ENCODE data around the gene WNT2B. TPM values are rescaled to one million over a fixed set of nuclear protein-coding genes. Genes with fewer than 3 reads are reported as not detected.

WNT2B gene
- total RNA-seq, 1 experiment from 2014 or later, result 0.68 TPM

DNA sequence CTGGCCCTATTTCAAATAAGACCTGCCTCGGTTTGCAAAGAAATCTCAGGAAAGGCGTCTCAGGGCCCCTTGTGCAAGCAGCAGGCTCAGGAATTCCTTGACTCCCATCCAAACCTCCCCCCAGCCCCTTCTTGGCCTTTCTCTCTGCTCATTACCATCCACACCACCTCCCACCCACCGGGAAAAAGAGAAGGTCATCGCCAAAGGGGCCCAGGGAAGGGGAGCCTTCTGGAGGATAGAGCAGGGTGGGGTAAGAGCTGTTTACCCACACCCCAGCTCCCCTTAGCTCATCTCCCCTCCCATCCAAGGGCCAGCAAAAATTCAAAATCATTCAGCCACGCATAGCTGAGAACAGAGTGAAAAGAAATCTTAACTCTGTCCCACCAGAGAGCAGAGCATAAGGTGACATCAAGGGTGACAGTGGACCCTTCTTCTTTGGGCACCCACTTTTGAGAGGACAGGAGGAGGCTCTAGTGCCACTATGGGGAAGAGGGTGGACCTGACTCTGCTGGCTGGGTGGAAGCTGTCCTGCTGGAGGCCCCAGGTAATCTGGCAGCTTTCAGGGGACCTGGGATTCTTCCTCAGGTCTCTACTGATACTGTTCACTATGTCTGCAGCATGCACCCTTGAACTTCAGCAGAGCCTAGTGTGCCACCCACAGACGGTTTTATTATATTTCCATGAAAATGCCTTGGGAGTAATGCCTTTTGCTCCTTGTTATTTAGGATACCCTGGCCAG lies 3.9 kb upstream of the WNT2B start:
- Histone ChIP-seq H2AK5ac (ENCODE audit: insufficient read length, low read length) (no peak overlapping the region), H3K27ac (ENCODE audit: insufficient read length, low read depth, low read length) (no peak overlapping the region), H3K4me1 (ENCODE audit: insufficient read depth, low read length) (0 out of 2 replicates have a peak, but pooled peaks cover 2% of the 10 kb centered on the region), H4K20me1 (ENCODE audit: control insufficient read depth, insufficient read depth, insufficient read length) (no peaks in the 10 kb centered on the region), H2AFZ (ENCODE audit: low read length) (no peak overlapping the region), H3K9ac (ENCODE audit: extremely low read depth, insufficient read length, low read length) (no peak overlapping the region), H3K4ac (ENCODE audit: low read depth, low read length) (no peak overlapping the region), H2BK15ac (ENCODE audit: low read depth, low read length) (no peak overlapping the region), H3K56ac (ENCODE audit: insufficient read length, low read depth, low read length) (no peak overlapping the region), H3K9me3 (ENCODE audit: control insufficient read depth, low read depth, low read length) (no peaks in the 10 kb centered on the region), H3K27me3 (ENCODE audit: insufficient read depth, low read length) (peaks cover 43% of the 10 kb centered on the region), H3K23ac (ENCODE audit: insufficient read length, low read depth, low read length) (no peak overlapping the region), H3K23me2 (ENCODE audit: insufficient read length, low read depth, low read length, poor library complexity, severe bottlenecking) (peaks cover 28% of the 10 kb centered on the region), H3K18ac (ENCODE audit: insufficient read length, low read depth, low read length) (no peak overlapping the region), H2BK120ac (ENCODE audit: low read depth, low read length, poor library complexity, severe bottlenecking) (no peak overlapping the region), H3K14ac (ENCODE audit: insufficient read depth, low read length) (no peak overlapping the region), H3K4me2 (ENCODE audit: insufficient read depth, insufficient read length, low read length) (no peak overlapping the region), H3K79me2 (ENCODE audit: insufficient read depth, low read length) (no peaks in the 10 kb centered on the region), H4K5ac (ENCODE audit: insufficient read length, low read depth, low read length) (no peak overlapping the region), H4K8ac (replicated peaks; ENCODE audit: insufficient read length, low read depth, low read length) (no peak overlapping the region), H2BK5ac (ENCODE audit: insufficient read length, low read length) (no peak overlapping the region), H3T11ph (ENCODE audit: low read length) (no peak overlapping the region), H2BK12ac (ENCODE audit: insufficient read length, low read depth, low read length) (no peak overlapping the region), H3K79me1 (ENCODE audit: insufficient read depth, low read depth, low read length, poor library complexity, severe bottlenecking) (no peaks in the 10 kb centered on the region), H2BK20ac (ENCODE audit: low read depth, low read length, poor library complexity, severe bottlenecking) (no peak overlapping the region), H4K91ac (ENCODE audit: insufficient read length, low read depth, low read length) (no peak overlapping the region)
- TF ChIP-seq, protein P1, sequence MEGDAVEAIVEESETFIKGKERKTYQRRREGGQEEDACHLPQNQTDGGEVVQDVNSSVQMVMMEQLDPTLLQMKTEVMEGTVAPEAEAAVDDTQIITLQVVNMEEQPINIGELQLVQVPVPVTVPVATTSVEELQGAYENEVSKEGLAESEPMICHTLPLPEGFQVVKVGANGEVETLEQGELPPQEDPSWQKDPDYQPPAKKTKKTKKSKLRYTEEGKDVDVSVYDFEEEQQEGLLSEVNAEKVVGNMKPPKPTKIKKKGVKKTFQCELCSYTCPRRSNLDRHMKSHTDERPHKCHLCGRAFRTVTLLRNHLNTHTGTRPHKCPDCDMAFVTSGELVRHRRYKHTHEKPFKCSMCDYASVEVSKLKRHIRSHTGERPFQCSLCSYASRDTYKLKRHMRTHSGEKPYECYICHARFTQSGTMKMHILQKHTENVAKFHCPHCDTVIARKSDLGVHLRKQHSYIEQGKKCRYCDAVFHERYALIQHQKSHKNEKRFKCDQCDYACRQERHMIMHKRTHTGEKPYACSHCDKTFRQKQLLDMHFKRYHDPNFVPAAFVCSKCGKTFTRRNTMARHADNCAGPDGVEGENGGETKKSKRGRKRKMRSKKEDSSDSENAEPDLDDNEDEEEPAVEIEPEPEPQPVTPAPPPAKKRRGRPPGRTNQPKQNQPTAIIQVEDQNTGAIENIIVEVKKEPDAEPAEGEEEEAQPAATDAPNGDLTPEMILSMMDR (conservative IDR thresholded peaks at IDR 0.05), result no peak
- Mint-ChIP-seq H3K27me3 (ENCODE audit: low read depth) (peaks cover 91% of the 10 kb centered on the region), H3K4me3 (no peak overlapping the region), H3K9me3 (no peaks in the 10 kb centered on the region; a peak in 1 of 5 replicates), H3K27ac (no peak overlapping the region), H3K4me1 (peaks cover 22 to 49% of the 10 kb centered on the region in 2 experiments), H3K36me3 (ENCODE audit: insufficient read depth in 1 of 3, low read depth in 3 of 3) (no peaks in the 10 kb centered on the region)
- DNase-seq, result no peak
- no CpG with 5 or more reads among the region's 6 CpGs for WGBS (ENCODE audit: extremely low coverage, insufficient read length, low lambda C conversion rate)
